OCI-LY7 (cell line): Measurements from ENCODE around the gene MECR.

Source experiments
- EZH2phosphoT487 ChIP-seq: fragments of 200-600 bp; sonication (generic); IDR thresholded peaks from 2 replicates; pipeline ENCODE4 v1.6.1; 2018; ENCODE audit warnings: low read depth, borderline replicate concordance, mild to moderate bottlenecking, mixed run types, antibody characterized with exemption, low read length, moderate library complexity, mixed read lengths
- TF ChIP-seq, protein P1 (sequence below): fragments of 200-600 bp; sonication (generic); conservative IDR thresholded peaks from 2 replicates; pipeline ENCODE4 v1.5.1; 2014; ENCODE audit warnings: mild to moderate bottlenecking, antibody characterized with exemption, low read length, moderate library complexity, mixed read lengths

DNA sequence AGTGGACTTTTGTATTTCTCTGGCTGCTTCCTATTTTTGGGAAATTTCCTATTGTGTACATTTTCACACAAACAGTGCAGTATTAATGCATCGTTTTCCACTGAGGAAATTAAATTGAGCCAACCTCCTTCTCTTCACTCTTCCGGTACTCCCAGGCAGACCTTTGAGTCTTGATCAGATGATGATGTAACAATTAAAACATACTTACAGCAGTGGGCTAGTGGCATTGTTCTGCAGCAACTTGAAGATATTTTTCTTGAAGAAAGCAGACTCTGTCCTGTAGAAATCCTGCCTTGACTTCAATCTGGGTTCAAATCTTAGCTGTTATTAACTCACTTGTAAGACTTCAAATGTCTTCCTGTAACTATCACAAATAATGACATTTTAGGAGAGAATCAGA, 88.0 kb downstream of the MECR start:
- TF ChIP-seq, protein P1, sequence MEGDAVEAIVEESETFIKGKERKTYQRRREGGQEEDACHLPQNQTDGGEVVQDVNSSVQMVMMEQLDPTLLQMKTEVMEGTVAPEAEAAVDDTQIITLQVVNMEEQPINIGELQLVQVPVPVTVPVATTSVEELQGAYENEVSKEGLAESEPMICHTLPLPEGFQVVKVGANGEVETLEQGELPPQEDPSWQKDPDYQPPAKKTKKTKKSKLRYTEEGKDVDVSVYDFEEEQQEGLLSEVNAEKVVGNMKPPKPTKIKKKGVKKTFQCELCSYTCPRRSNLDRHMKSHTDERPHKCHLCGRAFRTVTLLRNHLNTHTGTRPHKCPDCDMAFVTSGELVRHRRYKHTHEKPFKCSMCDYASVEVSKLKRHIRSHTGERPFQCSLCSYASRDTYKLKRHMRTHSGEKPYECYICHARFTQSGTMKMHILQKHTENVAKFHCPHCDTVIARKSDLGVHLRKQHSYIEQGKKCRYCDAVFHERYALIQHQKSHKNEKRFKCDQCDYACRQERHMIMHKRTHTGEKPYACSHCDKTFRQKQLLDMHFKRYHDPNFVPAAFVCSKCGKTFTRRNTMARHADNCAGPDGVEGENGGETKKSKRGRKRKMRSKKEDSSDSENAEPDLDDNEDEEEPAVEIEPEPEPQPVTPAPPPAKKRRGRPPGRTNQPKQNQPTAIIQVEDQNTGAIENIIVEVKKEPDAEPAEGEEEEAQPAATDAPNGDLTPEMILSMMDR, result no peak
- no peak for TF ChIP-seq EZH2phosphoT487
